Motor neuron (in vitro differentiated cells): Measurements from ENCODE around the gene CCDC14. TPM values are rescaled to one million over a fixed set of nuclear protein-coding genes. Genes with fewer than 3 reads are reported as not detected.

ENCODE experiments used
- total RNA-seq, 8 experiments: library from RNA; unstranded; fragments of 300-600 nt; gene quantifications; 2 replicates each; pipeline versions ENCODE4 v1.2.3 to v1.2.4, GENCODE V29; 2022

The CCDC14 gene
- total RNA-seq, 8 experiments from 2014 or later: 26.1 to 113 (median 49.4) TPM

Other genes with a start within 250 kb of the CCDC14 start
- 10 to 100 TPM in 2 of 8 experiments, 1 to 10 TPM in 6; 1.8 to 18.7 (median 6.1) TPM for gene MYLK, start 76.9 kb downstream of the CCDC14 start, total RNA-seq
- gene ROPN1, start 30.9 kb upstream of the CCDC14 start, total RNA-seq: 1 to 10 TPM in 2 of 8 experiments, under 1 TPM in 4, not detected in 2; 0.05 to 3.9 (median 0.20) TPM
- 10 to 100 TPM in 6 of 8 experiments, 1 to 10 TPM in 2; 6.1 to 72.1 (median 37.1) TPM for gene KALRN, start 72.1 kb upstream of the CCDC14 start, total RNA-seq